ENCODE data around the gene PTK7.
A peak's percentile ranks its signal among the peaks of the same experiment; 100 is the strongest.
"Not testable (repeated sequence)": the region's sequence is repeated elsewhere in the genome, so short reads cannot be mapped to it uniquely, and the experiment has no call there.

The PTK7 gene

GRCh38 chr6:43125555-43125954, 49.4 kb downstream of the PTK7 start:
- H3K4me3 ChIP-seq (ENCODE audit: low read depth, low read length): no peak overlapping the region
- no peak for DNase-seq (ENCODE audit: low read depth)
- no peak for TF ChIP-seq CTCF (IDR thresholded peaks at IDR 0.05; ENCODE audit: low read depth, low read length, missing control alignments)

GRCh38 chr6:43127180-43127579, 51.1 kb downstream of the PTK7 start:
- no peak for DNase-seq (ENCODE audit: low read depth)
- TF ChIP-seq CTCF (IDR thresholded peaks at IDR 0.05; ENCODE audit: low read depth, low read length, missing control alignments): no peak
- H3K4me3 ChIP-seq (ENCODE audit: low read depth, low read length): no peak overlapping the region

GRCh38 chr6:43127877-43128276, 51.8 kb downstream of the PTK7 start:
- DNase-seq (ENCODE audit: low read depth): no peak
- no peak for TF ChIP-seq CTCF (IDR thresholded peaks at IDR 0.05; ENCODE audit: low read depth, low read length, missing control alignments)

GRCh38 chr6:43128926-43129325, 52.8 kb downstream of the PTK7 start:
- no peak for TF ChIP-seq CTCF (IDR thresholded peaks at IDR 0.05; ENCODE audit: low read depth, low read length, missing control alignments)
- H3K4me3 ChIP-seq (ENCODE audit: low read depth, low read length): no peak overlapping the region
- DNase-seq (ENCODE audit: low read depth): no peak

More at GRCh38 chr6:43127877-43128276, 51.8 kb downstream of the PTK7 start:
- H3K4me3 ChIP-seq (ENCODE audit: low read depth, low read length): no peak overlapping the region

- peak; percentile 60 for TF ChIP-seq CTCF (IDR thresholded peaks at IDR 0.05; ENCODE audit: low read depth, low read length, missing control alignments)
- no peak for DNase-seq (ENCODE audit: low read depth)
- no peak overlapping the region for H3K4me3 ChIP-seq (ENCODE audit: low read depth, low read length)
Measured at GRCh38 chr6:43129434-43130194, 53.5 kb downstream of the PTK7 start.

GRCh38 chr6:43130429-43130828, 54.3 kb downstream of the PTK7 start:
- TF ChIP-seq CTCF (IDR thresholded peaks at IDR 0.05; ENCODE audit: low read depth, low read length, missing control alignments): no peak
- DNase-seq (ENCODE audit: low read depth): no peak
- no peak overlapping the region for H3K4me3 ChIP-seq (ENCODE audit: low read depth, low read length)

GRCh38 chr6:43131379-43131778, 55.3 kb downstream of the PTK7 start:
- not testable (repeated sequence) for DNase-seq (ENCODE audit: low read depth); H3K4me3 ChIP-seq (ENCODE audit: low read depth, low read length)

Measured in GM12864 (cell line).